ENCODE measurements around the gene WRNIP1. TPM values are rescaled to one million over a fixed set of nuclear protein-coding genes. Genes with fewer than 3 reads are reported as not detected.

Gene WRNIP1
- total RNA-seq, 1 donor from 2014 or later, result 46.5 TPM

- Mint-ChIP-seq H3K4me3 (ENCODE audit: unreplicated experiment) (peak overlapping the region; percentile 63), H3K9me3 (ENCODE audit: unreplicated experiment) (peaks cover 13% of the 10 kb centered on the region), H3K4me1 (ENCODE audit: low read depth, unreplicated experiment) (peaks cover 53% of the 10 kb centered on the region), H3K27ac (ENCODE audit: unreplicated experiment) (peak overlapping the region; percentile 97), H3K36me3 (ENCODE audit: unreplicated experiment) (no peaks in the 10 kb centered on the region), H3K27me3 (ENCODE audit: unreplicated experiment) (peaks cover 8% of the 10 kb centered on the region)
- no peak for TF ChIP-seq CTCF (IDR thresholded peaks at IDR 0.05; ENCODE audit: partially characterized antibody, unreplicated experiment)
- peak; percentile 57 for DNase-seq
Observed at GRCh38 chr6:2782825-2783187, 17.6 kb downstream of the WRNIP1 start.

- Mint-ChIP-seq H3K36me3 (ENCODE audit: unreplicated experiment) (no peaks in the 10 kb centered on the region), H3K4me3 (ENCODE audit: unreplicated experiment) (peak overlapping the region; percentile 68), H3K4me1 (ENCODE audit: low read depth, unreplicated experiment) (peaks cover 51% of the 10 kb centered on the region), H3K27ac (ENCODE audit: unreplicated experiment) (peak overlapping the region; percentile 97), H3K27me3 (ENCODE audit: unreplicated experiment) (peaks cover 8% of the 10 kb centered on the region), H3K9me3 (ENCODE audit: unreplicated experiment) (peaks cover 13% of the 10 kb centered on the region)
- no peak for TF ChIP-seq CTCF (IDR thresholded peaks at IDR 0.05; ENCODE audit: partially characterized antibody, unreplicated experiment)
- DNase-seq, result peak; percentile 45
Observed at GRCh38 chr6:2783188-2783963, 18.2 kb downstream of the WRNIP1 start.

GRCh38 chr6:2784061-2784460 lies 18.9 kb downstream of the WRNIP1 start:
- peaks cover 51% of the 10 kb centered on the region for H3K4me1 Mint-ChIP-seq (ENCODE audit: low read depth, unreplicated experiment)
- no peak for TF ChIP-seq CTCF (IDR thresholded peaks at IDR 0.05; ENCODE audit: partially characterized antibody, unreplicated experiment)
- DNase-seq, result no peak
- H3K27me3 Mint-ChIP-seq (ENCODE audit: unreplicated experiment), result peaks cover 11% of the 10 kb centered on the region
- H3K36me3 Mint-ChIP-seq (ENCODE audit: unreplicated experiment), result no peaks in the 10 kb centered on the region
- H3K9me3 Mint-ChIP-seq (ENCODE audit: unreplicated experiment), result peaks cover 13% of the 10 kb centered on the region
- H3K27ac Mint-ChIP-seq (ENCODE audit: unreplicated experiment), result peak overlapping the region; percentile 97
- peak overlapping the region; percentile 68 for H3K4me3 Mint-ChIP-seq (ENCODE audit: unreplicated experiment)

- no peak for TF ChIP-seq CTCF (IDR thresholded peaks at IDR 0.05; ENCODE audit: partially characterized antibody, unreplicated experiment)
- H3K27ac Mint-ChIP-seq (ENCODE audit: unreplicated experiment), result peak overlapping the region; percentile 59
- peak overlapping the region; percentile 22 for H3K4me3 Mint-ChIP-seq (ENCODE audit: unreplicated experiment)
- H3K4me1 Mint-ChIP-seq (ENCODE audit: low read depth, unreplicated experiment), result peaks cover 50% of the 10 kb centered on the region
- peaks cover 12% of the 10 kb centered on the region for H3K27me3 Mint-ChIP-seq (ENCODE audit: unreplicated experiment)
- H3K9me3 Mint-ChIP-seq (ENCODE audit: unreplicated experiment), result peaks cover 13% of the 10 kb centered on the region
- no peak for DNase-seq
- H3K36me3 Mint-ChIP-seq (ENCODE audit: unreplicated experiment), result no peaks in the 10 kb centered on the region
Observed at GRCh38 chr6:2784930-2785329, 19.7 kb downstream of the WRNIP1 start.

- no peak for TF ChIP-seq CTCF (IDR thresholded peaks at IDR 0.05; ENCODE audit: partially characterized antibody, unreplicated experiment)
- Mint-ChIP-seq H3K27me3 (ENCODE audit: unreplicated experiment) (peaks cover 13% of the 10 kb centered on the region), H3K9me3 (ENCODE audit: unreplicated experiment) (peaks cover 13% of the 10 kb centered on the region), H3K36me3 (ENCODE audit: unreplicated experiment) (no peaks in the 10 kb centered on the region), H3K4me3 (ENCODE audit: unreplicated experiment) (peak overlapping the region; percentile 19), H3K4me1 (ENCODE audit: low read depth, unreplicated experiment) (peaks cover 43% of the 10 kb centered on the region), H3K27ac (ENCODE audit: unreplicated experiment) (no peak overlapping the region)
- no peak for DNase-seq
Observed at GRCh38 chr6:2786269-2786668, 21.1 kb downstream of the WRNIP1 start.

All from glutamatergic neuron (in vitro differentiated cells).